Muscle layer of colon (tissue), 2 donors: ENCODE data around the gene IL16.
"Not testable (repeated sequence)": the region's sequence is repeated elsewhere in the genome, so short reads cannot be mapped to it uniquely, and the experiment has no call there.

Source experiments
- H3K27ac ChIP-seq: one replicate; pipeline ENCODE4 v1.7.0; 2013; ENCODE audit warnings: low read depth, mild to moderate bottlenecking, low read length, moderate library complexity
- H3K27me3 ChIP-seq, 2 donors: one replicate each; pipeline ENCODE4 v1.7.0; 2013; ENCODE audit warnings: low read length in 2 of 2, mild to moderate bottlenecking in 2 of 2; ENCODE audit not compliant: insufficient read depth in 2 of 2, control insufficient read depth in 1 of 2
- H3K36me3 ChIP-seq: one replicate; pipeline ENCODE4 v1.7.0; 2013; ENCODE audit warnings: mild to moderate bottlenecking, low read length; ENCODE audit not compliant: insufficient read depth
- H3K4me1 ChIP-seq: one replicate; pipeline ENCODE4 v1.7.0; 2013; ENCODE audit warnings: mild to moderate bottlenecking, low read length; ENCODE audit not compliant: insufficient read depth
- H3K4me3 ChIP-seq, 2 donors: one replicate each; pipeline ENCODE4 v1.7.0; 2013; ENCODE audit warnings: low read length in 2 of 2, low read depth in 1 of 2, mild to moderate bottlenecking in 1 of 2, moderate library complexity in 1 of 2
- H3K9ac ChIP-seq: one replicate; pipeline ENCODE4 v1.7.0; 2013; ENCODE audit warnings: low read length
- H3K9me3 ChIP-seq: one replicate; pipeline ENCODE4 v1.7.0; 2013; ENCODE audit warnings: mild to moderate bottlenecking, low read length
- donor health status: abdominal sarcoma.
- donor health status: Adenocarcinoma of cecum.

The IL16 gene

GRCh38 chr15:81330366-81331090, 133.8 kb downstream of the IL16 start:
- H3K9me3 ChIP-seq, result no peaks in the 10 kb centered on the region
- no peak overlapping the region for H3K4me3 ChIP-seq
- H3K4me1 ChIP-seq, result no peaks in the 10 kb centered on the region
- H3K27ac ChIP-seq, result no peak overlapping the region
- no peaks in the 10 kb centered on the region for H3K27me3 ChIP-seq
- H3K9ac ChIP-seq, result no peak overlapping the region
- H3K36me3 ChIP-seq, result no peaks in the 10 kb centered on the region

GRCh38 chr15:81331141-81331540, 134.5 kb downstream of the IL16 start:
- not testable (repeated sequence) for H3K27me3 ChIP-seq, H3K27ac ChIP-seq, H3K36me3 ChIP-seq, H3K9ac ChIP-seq, H3K4me3 ChIP-seq, H3K4me1 ChIP-seq, H3K9me3 ChIP-seq

GRCh38 chr15:81331600-81331999, 134.9 kb downstream of the IL16 start:
- no peaks in the 10 kb centered on the region for H3K4me1 ChIP-seq
- H3K27ac ChIP-seq, result no peak overlapping the region
- no peaks in the 10 kb centered on the region for H3K36me3 ChIP-seq
- H3K4me3 ChIP-seq, result no peak overlapping the region
- H3K9ac ChIP-seq, result no peak overlapping the region
- no peaks in the 10 kb centered on the region for H3K27me3 ChIP-seq
- no peaks in the 10 kb centered on the region for H3K9me3 ChIP-seq

- Histone ChIP-seq H3K4me1 (no peaks in the 10 kb centered on the region), H3K36me3 (no peaks in the 10 kb centered on the region), H3K4me3 (no peak overlapping the region), H3K9me3 (no peaks in the 10 kb centered on the region), H3K9ac (no peak overlapping the region), H3K27me3 (no peaks in the 10 kb centered on the region), H3K27ac (no peak overlapping the region)
Observed at GRCh38 chr15:81332326-81332725, 135.6 kb downstream of the IL16 start.

GRCh38 chr15:81333363-81333762, 136.7 kb downstream of the IL16 start:
- Histone ChIP-seq H3K27ac (no peak overlapping the region), H3K9me3 (no peaks in the 10 kb centered on the region), H3K9ac (no peak overlapping the region), H3K4me3 (no peak overlapping the region), H3K27me3 (no peaks in the 10 kb centered on the region), H3K4me1 (peaks cover under 1% of the 10 kb centered on the region), H3K36me3 (no peaks in the 10 kb centered on the region)

GRCh38 chr15:81334768-81335435, 138.2 kb downstream of the IL16 start:
- H3K4me3 ChIP-seq, result no peak overlapping the region
- no peak overlapping the region for H3K27ac ChIP-seq
- peaks cover 15% of the 10 kb centered on the region for H3K4me1 ChIP-seq
- no peak overlapping the region for H3K9ac ChIP-seq
- H3K36me3 ChIP-seq, result no peaks in the 10 kb centered on the region
- no peaks in the 10 kb centered on the region for H3K27me3 ChIP-seq
- H3K9me3 ChIP-seq, result no peaks in the 10 kb centered on the region

GRCh38 chr15:81335631-81336030, 139.0 kb downstream of the IL16 start:
- no peaks in the 10 kb centered on the region for H3K36me3 ChIP-seq
- H3K4me1 ChIP-seq, result peaks cover 15% of the 10 kb centered on the region
- no peak overlapping the region for H3K4me3 ChIP-seq
- no peaks in the 10 kb centered on the region for H3K9me3 ChIP-seq
- no peaks in the 10 kb centered on the region for H3K27me3 ChIP-seq
- H3K27ac ChIP-seq, result no peak overlapping the region
- no peak overlapping the region for H3K9ac ChIP-seq

- no peak overlapping the region for H3K9ac ChIP-seq
- no peaks in the 10 kb centered on the region for H3K27me3 ChIP-seq
- peaks cover 15% of the 10 kb centered on the region for H3K4me1 ChIP-seq
- H3K36me3 ChIP-seq, result no peaks in the 10 kb centered on the region
- H3K27ac ChIP-seq, result no peak overlapping the region
- H3K4me3 ChIP-seq, result no peak overlapping the region
- H3K9me3 ChIP-seq, result no peaks in the 10 kb centered on the region
Observed at GRCh38 chr15:81336568-81336967, 139.9 kb downstream of the IL16 start.

GRCh38 chr15:81337241-81337640, 140.6 kb downstream of the IL16 start:
- Histone ChIP-seq H3K27ac (no peak overlapping the region), H3K27me3 (no peaks in the 10 kb centered on the region), H3K4me3 (no peak overlapping the region), H3K9ac (no peak overlapping the region), H3K4me1 (peaks cover 15% of the 10 kb centered on the region), H3K36me3 (no peaks in the 10 kb centered on the region), H3K9me3 (no peaks in the 10 kb centered on the region)

GRCh38 chr15:81337713-81338157, 141.1 kb downstream of the IL16 start:
- Histone ChIP-seq H3K27ac (no peak overlapping the region), H3K4me3 (no peak overlapping the region), H3K4me1 (peaks cover 15% of the 10 kb centered on the region), H3K9me3 (no peaks in the 10 kb centered on the region), H3K36me3 (no peaks in the 10 kb centered on the region), H3K9ac (no peak overlapping the region), H3K27me3 (no peaks in the 10 kb centered on the region)

- no peaks in the 10 kb centered on the region for H3K27me3 ChIP-seq
- no peaks in the 10 kb centered on the region for H3K36me3 ChIP-seq
- no peaks in the 10 kb centered on the region for H3K9me3 ChIP-seq
- no peak overlapping the region for H3K27ac ChIP-seq
- H3K4me3 ChIP-seq, result no peak overlapping the region
- H3K9ac ChIP-seq, result no peak overlapping the region
- peaks cover 15% of the 10 kb centered on the region for H3K4me1 ChIP-seq
Observed at GRCh38 chr15:81338170-81339007, 141.7 kb downstream of the IL16 start.
